NCI-H345 (cell line): ENCODE measurements around the gene STK32A.
A peak's percentile ranks its signal among the peaks of the same experiment; 100 is the strongest.
"Not testable (repeated sequence)": the region's sequence is repeated elsewhere in the genome, so short reads cannot be mapped to it uniquely, and the experiment has no call there.

Source experiments
- DNase-seq: peaks from one replicate; lab custom pipeline; 2025; lab: John Stamatoyannopoulos, UW

Gene STK32A

GRCh38 chr5:147234825-147235635, at the start of gene STK32A:
STK32A (plus strand) TSS chr5:147235026; CDS start chr5:147239635, 4,609 bp downstream.
- peak; percentile 87 for DNase-seq

DNA sequence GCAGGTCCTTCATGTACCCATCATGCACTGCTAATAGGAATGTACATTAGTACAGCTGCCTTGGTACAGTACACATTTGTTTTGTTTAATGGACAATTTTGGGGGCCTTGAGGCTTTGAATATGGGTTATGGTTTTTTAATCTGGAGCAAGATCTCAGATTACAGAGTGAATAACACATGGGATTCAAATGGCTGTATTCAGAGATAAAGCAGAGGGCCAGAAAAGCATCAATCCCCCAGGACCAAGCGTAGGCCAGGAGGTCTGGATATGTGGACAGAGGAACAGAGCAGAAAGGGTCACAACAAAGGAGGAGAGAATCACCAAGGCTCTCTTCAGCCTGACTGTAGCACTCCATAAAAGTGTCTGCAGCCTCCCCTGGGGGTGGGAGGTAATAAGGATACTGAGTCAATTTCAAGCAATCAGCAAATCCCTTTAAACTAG, 47.7 kb upstream of the STK32A start:
- no peak for DNase-seq

DNA sequence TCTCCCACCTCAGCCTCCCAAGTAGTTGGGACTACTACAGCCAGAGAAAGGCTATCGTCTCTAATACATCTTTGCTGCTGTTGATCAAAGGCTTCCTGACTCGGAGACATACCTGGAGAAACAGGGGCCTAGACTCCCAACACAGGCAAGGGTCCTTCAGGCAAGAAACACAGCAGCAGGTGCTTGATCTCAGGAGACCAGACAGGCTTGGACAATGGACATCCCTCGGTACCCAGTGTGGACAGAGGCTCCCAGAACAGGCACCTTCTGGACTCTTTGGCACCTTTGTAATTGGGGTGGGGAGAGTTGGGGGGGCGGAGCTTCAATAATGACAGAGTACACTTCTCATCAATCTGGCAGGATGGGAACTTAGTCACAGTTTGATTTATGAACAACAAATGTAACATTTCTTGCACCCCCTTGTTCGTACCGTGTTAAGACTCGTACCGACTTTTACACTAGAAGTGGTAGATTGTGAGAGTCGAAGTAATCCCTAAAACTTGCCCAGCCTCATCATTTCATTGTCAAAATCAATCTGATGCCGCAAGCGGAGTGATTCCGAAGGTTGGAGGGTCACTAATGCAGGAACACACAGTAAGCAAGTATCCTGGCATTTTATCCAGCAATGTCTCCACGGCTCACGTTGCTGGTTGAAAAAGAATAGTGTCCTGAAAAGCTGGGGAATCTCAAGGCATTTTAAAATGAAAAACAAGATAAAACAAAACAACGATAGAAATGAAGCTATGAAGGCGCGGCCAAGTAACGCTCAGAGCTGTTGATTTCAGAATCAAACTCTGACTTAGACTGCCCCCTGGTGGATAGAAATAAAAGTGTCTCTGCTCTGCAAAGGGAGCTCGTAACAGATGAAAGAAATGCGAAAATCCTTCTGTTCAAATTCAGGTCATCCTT, 46.4 kb upstream of the STK32A start:
- DNase-seq = peak; percentile 84

DNA sequence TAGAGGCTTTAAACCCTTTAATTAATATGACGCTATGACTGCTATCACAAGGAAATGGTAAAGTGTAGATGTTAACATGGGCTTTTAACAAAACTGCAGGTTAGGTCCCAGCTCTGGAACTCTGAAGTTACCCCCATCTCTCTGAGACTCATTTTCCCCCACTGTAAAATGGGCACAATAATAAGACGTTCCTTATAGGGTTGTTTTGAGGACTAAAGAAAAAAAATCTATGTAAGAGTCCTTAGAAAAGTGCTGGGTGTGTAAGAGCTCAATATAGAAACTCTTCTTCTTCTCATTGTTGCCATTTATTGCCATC, 45.8 kb upstream of the STK32A start:
- no peak for DNase-seq

- DNase-seq = no peak
These were observed 44.5 kb upstream of the STK32A start for GRCh38 chr5:147190331-147190730.

DNA sequence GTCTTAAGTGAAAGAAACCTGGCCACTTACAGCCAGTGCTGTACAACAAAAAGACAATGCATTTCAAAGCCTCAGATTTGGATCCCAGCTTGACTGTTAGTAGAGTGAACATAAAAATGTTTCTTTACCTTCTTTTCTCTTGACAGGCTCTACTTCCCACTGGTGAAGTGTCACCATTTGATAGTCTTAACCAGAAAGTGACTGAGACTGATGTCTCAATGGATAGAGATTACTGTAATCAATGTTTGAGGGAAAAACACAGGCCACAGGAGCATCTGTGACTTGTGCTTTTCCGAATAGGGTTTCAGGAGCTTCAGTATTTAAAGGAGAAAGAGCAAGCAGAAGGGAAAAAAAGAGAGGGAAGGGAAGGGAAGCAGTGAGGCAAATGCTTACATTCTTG, 41.7 kb upstream of the STK32A start:
- no peak for DNase-seq

GRCh38 chr5:147200004-147200403, 34.8 kb upstream of the STK32A start:
- DNase-seq = no peak

- DNase-seq = no peak
These were observed 31.6 kb upstream of the STK32A start for GRCh38 chr5:147203213-147203612.

DNA sequence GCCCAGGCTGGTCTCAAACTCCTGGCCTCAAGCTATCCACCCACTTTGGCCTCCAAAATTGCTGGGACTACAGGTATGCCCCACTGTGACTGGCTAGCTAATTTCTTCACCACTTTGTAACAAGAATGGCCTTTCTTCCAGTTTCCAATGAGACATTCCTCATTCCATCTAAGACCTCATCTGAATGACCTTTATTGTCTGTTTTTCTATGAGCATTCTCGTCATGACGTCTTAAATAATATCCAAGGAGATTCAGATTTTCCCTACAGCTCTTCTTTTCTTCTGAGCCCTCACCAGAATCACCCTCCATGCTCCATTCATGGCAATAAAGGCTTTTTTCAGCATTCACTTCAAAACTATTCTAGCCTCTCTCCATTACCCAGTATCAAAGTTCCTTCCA, 30.2 kb upstream of the STK32A start:
- DNase-seq = no peak

GRCh38 chr5:147208134-147208533, 26.7 kb upstream of the STK32A start:
- DNase-seq = no peak

GRCh38 chr5:147216552-147217154, 18.2 kb upstream of the STK32A start:
- DNase-seq = no peak

GRCh38 chr5:147223343-147223742, 11.5 kb upstream of the STK32A start:
- no peak for DNase-seq

GRCh38 chr5:147223948-147224791, 10.7 kb upstream of the STK32A start:
- DNase-seq = peak; percentile 45

GRCh38 chr5:147225938-147226337, 8.9 kb upstream of the STK32A start:
- DNase-seq = no peak

GRCh38 chr5:147226512-147226911, 8.3 kb upstream of the STK32A start:
- DNase-seq = no peak

DNA sequence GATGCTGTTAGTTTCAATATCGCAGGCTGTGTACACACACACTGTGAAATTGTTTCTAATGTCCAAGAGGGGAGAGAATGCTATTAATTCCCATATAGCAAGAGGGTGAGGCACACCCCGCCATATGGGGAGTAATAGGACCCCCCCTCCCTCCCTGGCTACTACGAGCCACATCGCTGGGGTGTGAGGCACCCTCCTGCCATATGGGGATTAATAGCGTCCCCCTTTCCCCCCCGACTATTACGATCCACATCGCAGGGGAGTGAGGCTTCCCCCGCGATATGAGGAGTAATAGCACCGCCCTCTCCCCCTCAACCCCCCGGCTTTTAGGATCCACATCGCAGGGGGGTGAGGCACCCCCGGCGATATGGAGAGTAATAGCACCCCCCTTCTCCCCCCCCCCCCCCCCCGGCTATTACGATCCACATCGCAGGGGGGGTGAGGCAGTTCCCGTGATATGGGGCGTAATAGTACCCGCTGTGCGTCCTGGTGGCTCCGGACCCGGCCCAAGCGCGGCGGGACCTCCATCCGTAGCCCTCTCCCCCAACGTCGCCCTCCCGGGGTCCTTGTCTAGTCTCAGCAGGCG, 494 bp upstream of the STK32A start:
- DNase-seq = peak; percentile 47

DNA sequence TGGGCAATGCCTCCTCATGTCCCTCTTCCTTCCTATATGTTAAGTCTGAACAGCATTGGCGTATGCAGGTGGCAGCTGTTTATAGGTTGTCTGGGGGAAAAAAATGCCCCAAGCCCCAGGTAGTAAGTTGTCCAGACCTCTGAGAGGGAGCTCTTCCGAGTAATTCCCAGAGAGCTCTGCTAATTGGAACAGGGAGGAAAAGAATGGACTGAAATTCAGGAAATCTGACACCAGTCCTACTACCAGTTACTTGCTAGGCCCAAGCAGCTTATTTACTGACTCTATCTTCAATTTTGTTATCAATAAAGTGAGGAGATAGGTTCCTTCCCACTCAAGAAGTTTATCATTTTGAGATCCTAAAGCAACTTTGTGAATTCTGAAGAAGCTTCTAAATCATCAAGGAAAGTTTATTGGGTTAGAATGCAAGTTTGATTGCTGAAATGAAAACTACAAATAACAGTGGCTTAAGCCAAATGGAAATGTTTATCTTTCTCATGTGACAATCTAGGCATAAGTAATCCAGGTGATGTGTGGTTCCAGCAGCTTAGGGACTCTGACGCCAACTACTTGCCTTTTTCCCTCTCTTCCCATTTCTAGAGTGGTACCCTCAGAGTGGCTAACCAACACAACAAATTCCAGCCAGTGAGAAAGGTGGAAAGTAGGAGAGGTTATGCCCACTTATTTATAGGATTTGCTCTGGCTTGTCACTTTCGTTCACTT, 5.6 kb downstream of the STK32A start:
- no peak for DNase-seq

DNA sequence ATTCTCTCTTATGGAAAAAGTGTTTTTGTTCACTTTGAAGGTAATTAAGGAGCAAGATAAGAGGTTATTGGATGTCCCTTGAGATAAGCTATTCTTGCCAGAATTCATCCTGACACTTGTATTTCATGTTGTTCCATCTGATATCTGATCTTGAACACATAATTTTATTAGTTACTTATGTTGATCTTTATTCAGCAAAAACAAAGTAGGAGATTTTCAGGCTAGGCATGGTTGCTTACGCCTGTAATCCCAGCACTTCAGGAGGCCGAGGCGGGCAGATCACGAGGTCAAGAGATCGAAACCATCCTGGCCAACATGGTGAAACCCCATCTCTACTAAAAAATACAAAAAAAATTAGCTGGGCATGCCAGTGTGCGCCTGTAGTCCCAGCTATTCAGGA, 8.4 kb downstream of the STK32A start:
- not testable (repeated sequence) for DNase-seq

- no peak for DNase-seq
These were observed 10.7 kb downstream of the STK32A start for GRCh38 chr5:147245381-147246165.

- DNase-seq = no peak
These were observed 13.7 kb downstream of the STK32A start for GRCh38 chr5:147248561-147248960.
